ENCODE data around the gene GALNT10.

Gene GALNT10

DNA sequence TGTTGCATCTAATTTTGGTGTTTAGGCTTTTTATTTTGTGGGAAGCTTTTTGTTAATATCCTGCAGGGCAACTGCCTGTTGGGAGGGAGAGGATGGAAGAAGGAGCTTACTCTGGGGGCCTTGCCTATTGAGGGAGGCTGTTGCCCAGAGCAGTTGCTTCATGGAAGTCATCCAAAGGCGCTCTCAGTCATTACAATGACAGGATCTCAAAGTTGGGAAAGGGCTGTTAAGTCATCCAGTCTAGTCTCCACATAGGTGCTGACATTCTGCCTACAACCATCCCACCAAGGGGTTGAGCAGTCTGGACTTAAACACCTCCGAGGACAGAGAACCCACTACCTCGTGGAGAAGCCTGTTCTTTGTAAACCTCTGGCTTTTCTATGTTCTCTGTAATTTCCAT is 268.5 kb downstream of the GALNT10 start:
- Histone ChIP-seq H3K27ac (replicated peaks; ENCODE audit: low read length) (no peak overlapping the region), H2BK12ac (ENCODE audit: low read length) (no peak overlapping the region), H3K4me2 (ENCODE audit: insufficient read depth, low read length, poor library complexity, severe bottlenecking) (no peak overlapping the region), H3K4ac (ENCODE audit: low read length) (no peak overlapping the region), H4K91ac (ENCODE audit: low read depth, low read length, poor library complexity) (no peak overlapping the region), H2BK5ac (ENCODE audit: low read length) (no peak overlapping the region), H3K23ac (ENCODE audit: low read depth, low read length, poor library complexity) (no peak overlapping the region), H2BK15ac (ENCODE audit: low read length) (no peak overlapping the region), H3K9me3 (replicated peaks in 1 of 2; ENCODE audit: control insufficient read depth in 2 of 2, insufficient read depth in 1 of 2, low read depth in 1 of 2, low read length in 2 of 2) (no peaks in the 10 kb centered on the region), H2BK120ac (ENCODE audit: low read depth, low read length) (no peak overlapping the region), H3K27me3 (ENCODE audit: control insufficient read depth in 3 of 3, insufficient read depth in 3 of 3, low read depth in 1 of 3, low read length in 3 of 3) (no peaks in the 10 kb centered on the region), H4K8ac (ENCODE audit: low read depth, low read length) (no peak overlapping the region), H3K18ac (ENCODE audit: low read length) (no peak overlapping the region), H2AK5ac (ENCODE audit: low read depth, low read length) (no peak overlapping the region), H3K14ac (ENCODE audit: low read length) (no peak overlapping the region), H2AFZ (ENCODE audit: low read length) (no peak overlapping the region), H3K9ac (ENCODE audit: low read depth, low read length, poor library complexity) (no peak overlapping the region), H3K4me3 (ENCODE audit: low read length in 2 of 2) (no peak overlapping the region), H3K4me1 (ENCODE audit: control insufficient read depth in 2 of 2, insufficient read depth in 1 of 2, low read depth in 1 of 2, low read length in 2 of 2) (no peaks in the 10 kb centered on the region), H3K79me1 (ENCODE audit: low read depth, low read length) (no peaks in the 10 kb centered on the region), H3K36me3 (replicated peaks in 1 of 2; ENCODE audit: control insufficient read depth in 2 of 2, insufficient read depth in 2 of 2, low read length in 2 of 2) (peaks cover 12 to 54% of the 10 kb centered on the region in 2 donors)
- no CpG with 5 or more reads among the region's 3 CpGs for WGBS, 2 donors (ENCODE audit: extremely low coverage in 2 of 2, insufficient read length in 2 of 2, insufficient replicate concordance in 1 of 2)
- no peak for DNase-seq (ENCODE audit: low spot score)

DNA sequence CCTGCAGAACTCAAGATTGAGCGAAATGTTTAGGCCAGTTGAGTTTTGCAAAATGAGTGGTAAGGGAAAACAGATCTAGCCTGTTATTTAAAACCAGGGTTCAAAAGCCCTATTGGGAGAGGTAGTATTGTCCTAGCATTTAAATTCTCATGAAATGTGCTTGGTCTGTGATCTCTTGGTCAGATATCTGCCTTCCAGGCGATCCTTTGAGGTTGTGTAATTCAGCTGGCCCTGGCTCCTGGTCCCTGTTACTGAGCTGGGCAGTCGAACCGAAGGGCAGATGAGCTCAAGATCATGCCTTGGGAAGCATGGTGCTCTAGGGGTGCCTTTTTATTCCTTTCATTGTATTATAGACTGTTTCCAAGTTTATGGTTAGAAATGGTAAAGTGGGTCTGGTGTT is 269.6 kb downstream of the GALNT10 start:
- H3K14ac ChIP-seq (ENCODE audit: low read length): no peak overlapping the region
- no peak overlapping the region for H3K23ac ChIP-seq (ENCODE audit: low read depth, low read length, poor library complexity)
- H2BK15ac ChIP-seq (ENCODE audit: low read length): no peak overlapping the region
- H3K27me3 ChIP-seq (ENCODE audit: control insufficient read depth in 3 of 3, insufficient read depth in 3 of 3, low read depth in 1 of 3, low read length in 3 of 3): peaks cover 0 to 3% (median 0%) of the 10 kb centered on the region in 3 experiments
- no peak overlapping the region for H2BK120ac ChIP-seq (ENCODE audit: low read depth, low read length)
- DNase-seq (ENCODE audit: low spot score): no peak
- H3K4me2 ChIP-seq (ENCODE audit: insufficient read depth, low read length, poor library complexity, severe bottlenecking): no peak overlapping the region
- H3K36me3 ChIP-seq (replicated peaks in 1 of 2; ENCODE audit: control insufficient read depth in 2 of 2, insufficient read depth in 2 of 2, low read length in 2 of 2): peaks cover 12 to 42% of the 10 kb centered on the region in 2 donors
- no peak overlapping the region for H2BK12ac ChIP-seq (ENCODE audit: low read length)
- no peak overlapping the region for H3K4ac ChIP-seq (ENCODE audit: low read length)
- no peak overlapping the region for H4K8ac ChIP-seq (ENCODE audit: low read depth, low read length)
- H2AFZ ChIP-seq (ENCODE audit: low read length): no peak overlapping the region
- no peak overlapping the region for H2BK5ac ChIP-seq (ENCODE audit: low read length)
- H3K9me3 ChIP-seq (replicated peaks in 1 of 2; ENCODE audit: control insufficient read depth in 2 of 2, insufficient read depth in 1 of 2, low read depth in 1 of 2, low read length in 2 of 2): no peaks in the 10 kb centered on the region
- no CpG with 5 or more reads among the region's 4 CpGs for WGBS, 2 donors (ENCODE audit: extremely low coverage in 2 of 2, insufficient read length in 2 of 2, insufficient replicate concordance in 1 of 2)
- no peak overlapping the region for H3K27ac ChIP-seq (replicated peaks; ENCODE audit: low read length)
- no peak overlapping the region for H2AK5ac ChIP-seq (ENCODE audit: low read depth, low read length)
- no peaks in the 10 kb centered on the region for H3K4me1 ChIP-seq (ENCODE audit: control insufficient read depth in 2 of 2, insufficient read depth in 1 of 2, low read depth in 1 of 2, low read length in 2 of 2)
- H3K18ac ChIP-seq (ENCODE audit: low read length): no peak overlapping the region
- no peak overlapping the region for H3K4me3 ChIP-seq (ENCODE audit: low read length in 2 of 2)
- H3K9ac ChIP-seq (ENCODE audit: low read depth, low read length, poor library complexity): no peak overlapping the region
- H3K79me1 ChIP-seq (ENCODE audit: low read depth, low read length): no peaks in the 10 kb centered on the region
- no peak overlapping the region for H4K91ac ChIP-seq (ENCODE audit: low read depth, low read length, poor library complexity)

DNA sequence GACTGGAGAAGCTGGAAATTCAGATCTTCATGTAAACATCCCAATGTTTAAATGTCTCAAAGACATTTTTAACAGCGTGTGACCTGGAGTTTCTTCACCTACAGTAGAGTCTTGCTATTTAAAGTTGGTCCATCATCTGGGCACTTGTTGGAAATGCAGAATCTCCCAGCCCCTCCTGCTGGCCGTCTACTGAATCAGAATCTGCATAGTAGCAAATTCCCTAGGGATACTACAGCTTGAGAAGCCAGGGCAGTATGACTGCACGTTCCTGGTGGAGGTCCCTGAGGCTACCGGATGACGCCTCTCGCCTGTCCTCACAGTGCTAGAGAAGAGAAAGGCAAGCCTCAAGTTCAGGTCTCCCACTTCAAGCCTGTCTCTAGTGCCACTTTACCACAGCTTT is 271.0 kb downstream of the GALNT10 start:
- Histone ChIP-seq H3K9ac (ENCODE audit: low read depth, low read length, poor library complexity) (no peak overlapping the region), H4K91ac (ENCODE audit: low read depth, low read length, poor library complexity) (no peak overlapping the region), H2BK12ac (ENCODE audit: low read length) (no peak overlapping the region), H3K79me1 (ENCODE audit: low read depth, low read length) (no peaks in the 10 kb centered on the region), H3K27ac (replicated peaks; ENCODE audit: low read length) (no peak overlapping the region), H3K23ac (ENCODE audit: low read depth, low read length, poor library complexity) (no peak overlapping the region), H3K9me3 (replicated peaks in 1 of 2; ENCODE audit: control insufficient read depth in 2 of 2, insufficient read depth in 1 of 2, low read depth in 1 of 2, low read length in 2 of 2) (no peaks in the 10 kb centered on the region), H3K4me3 (ENCODE audit: low read length in 2 of 2) (no peak overlapping the region), H3K4me2 (ENCODE audit: insufficient read depth, low read length, poor library complexity, severe bottlenecking) (no peak overlapping the region), H3K4ac (ENCODE audit: low read length) (no peak overlapping the region), H3K18ac (ENCODE audit: low read length) (no peak overlapping the region), H3K14ac (ENCODE audit: low read length) (no peak overlapping the region), H2BK120ac (ENCODE audit: low read depth, low read length) (no peak overlapping the region), H3K27me3 (ENCODE audit: control insufficient read depth in 3 of 3, insufficient read depth in 3 of 3, low read depth in 1 of 3, low read length in 3 of 3) (peaks cover 0 to 13% (median 4%) of the 10 kb centered on the region in 3 experiments), H2AFZ (ENCODE audit: low read length) (no peak overlapping the region), H3K4me1 (ENCODE audit: control insufficient read depth in 2 of 2, insufficient read depth in 1 of 2, low read depth in 1 of 2, low read length in 2 of 2) (no peaks in the 10 kb centered on the region), H2BK5ac (ENCODE audit: low read length) (no peak overlapping the region), H2BK15ac (ENCODE audit: low read length) (no peak overlapping the region), H2AK5ac (ENCODE audit: low read depth, low read length) (no peak overlapping the region), H3K36me3 (replicated peaks in 1 of 2; ENCODE audit: control insufficient read depth in 2 of 2, insufficient read depth in 2 of 2, low read length in 2 of 2) (peaks cover 5 to 29% of the 10 kb centered on the region in 2 donors), H4K8ac (ENCODE audit: low read depth, low read length) (no peak overlapping the region)
- no peak for DNase-seq (ENCODE audit: low spot score)
- no CpG with 5 or more reads among the region's 6 CpGs for WGBS, 2 donors (ENCODE audit: extremely low coverage in 2 of 2, insufficient read length in 2 of 2, insufficient replicate concordance in 1 of 2)

DNA sequence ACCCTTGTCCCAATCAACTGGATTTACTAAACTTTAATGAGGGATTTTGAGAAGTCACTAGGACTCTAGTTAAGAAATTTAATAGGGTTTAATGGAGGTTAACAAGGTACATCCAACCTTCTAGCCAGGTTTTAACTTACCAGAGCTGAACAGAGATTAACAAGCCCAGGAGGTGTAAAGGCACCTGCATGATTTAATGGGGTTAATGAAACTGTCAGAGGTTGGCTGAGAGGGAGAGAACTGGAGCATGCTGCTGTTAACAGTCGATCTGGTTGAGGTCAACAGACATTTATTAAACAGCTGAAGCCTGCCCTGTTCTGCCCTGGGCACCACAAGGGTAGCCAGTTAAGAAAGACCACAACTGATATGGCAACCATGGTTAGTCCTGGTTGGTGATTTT is 273.9 kb downstream of the GALNT10 start:
- Histone ChIP-seq H3K4me2 (ENCODE audit: insufficient read depth, low read length, poor library complexity, severe bottlenecking) (no peak overlapping the region), H2BK5ac (ENCODE audit: low read length) (no peak overlapping the region), H2BK15ac (ENCODE audit: low read length) (no peak overlapping the region), H3K79me1 (ENCODE audit: low read depth, low read length) (no peaks in the 10 kb centered on the region), H3K18ac (ENCODE audit: low read length) (no peak overlapping the region), H3K4ac (ENCODE audit: low read length) (no peak overlapping the region), H3K27ac (replicated peaks; ENCODE audit: low read length) (no peak overlapping the region), H2AK5ac (ENCODE audit: low read depth, low read length) (no peak overlapping the region), H2BK12ac (ENCODE audit: low read length) (no peak overlapping the region), H3K4me3 (ENCODE audit: low read length in 2 of 2) (no peak overlapping the region), H2AFZ (ENCODE audit: low read length) (no peak overlapping the region), H3K14ac (ENCODE audit: low read length) (no peak overlapping the region), H2BK120ac (ENCODE audit: low read depth, low read length) (no peak overlapping the region), H3K23ac (ENCODE audit: low read depth, low read length, poor library complexity) (no peak overlapping the region), H4K8ac (ENCODE audit: low read depth, low read length) (no peak overlapping the region), H3K4me1 (ENCODE audit: control insufficient read depth in 2 of 2, insufficient read depth in 1 of 2, low read depth in 1 of 2, low read length in 2 of 2) (peaks cover 0 to 1% of the 10 kb centered on the region in 2 donors), H4K91ac (ENCODE audit: low read depth, low read length, poor library complexity) (no peak overlapping the region), H3K27me3 (ENCODE audit: control insufficient read depth in 3 of 3, insufficient read depth in 3 of 3, low read depth in 1 of 3, low read length in 3 of 3) (peaks cover 0 to 38% (median 22%) of the 10 kb centered on the region in 3 experiments), H3K9ac (ENCODE audit: low read depth, low read length, poor library complexity) (no peak overlapping the region), H3K9me3 (replicated peaks in 1 of 2; ENCODE audit: control insufficient read depth in 2 of 2, insufficient read depth in 1 of 2, low read depth in 1 of 2, low read length in 2 of 2) (peaks cover 0 to 2% of the 10 kb centered on the region in 2 donors), H3K36me3 (replicated peaks in 1 of 2; ENCODE audit: control insufficient read depth in 2 of 2, insufficient read depth in 2 of 2, low read length in 2 of 2) (no peaks in the 10 kb centered on the region)
- no peak for DNase-seq (ENCODE audit: low spot score)
- WGBS, 2 donors (ENCODE audit: extremely low coverage in 2 of 2, insufficient read length in 2 of 2, insufficient replicate concordance in 1 of 2): no CpG with 5 or more reads among the region's 1 CpG
